ENCODE results near the gene DTNA.
A peak's percentile ranks its signal among the peaks of the same experiment; 100 is the strongest.

DTNA gene

DNA sequence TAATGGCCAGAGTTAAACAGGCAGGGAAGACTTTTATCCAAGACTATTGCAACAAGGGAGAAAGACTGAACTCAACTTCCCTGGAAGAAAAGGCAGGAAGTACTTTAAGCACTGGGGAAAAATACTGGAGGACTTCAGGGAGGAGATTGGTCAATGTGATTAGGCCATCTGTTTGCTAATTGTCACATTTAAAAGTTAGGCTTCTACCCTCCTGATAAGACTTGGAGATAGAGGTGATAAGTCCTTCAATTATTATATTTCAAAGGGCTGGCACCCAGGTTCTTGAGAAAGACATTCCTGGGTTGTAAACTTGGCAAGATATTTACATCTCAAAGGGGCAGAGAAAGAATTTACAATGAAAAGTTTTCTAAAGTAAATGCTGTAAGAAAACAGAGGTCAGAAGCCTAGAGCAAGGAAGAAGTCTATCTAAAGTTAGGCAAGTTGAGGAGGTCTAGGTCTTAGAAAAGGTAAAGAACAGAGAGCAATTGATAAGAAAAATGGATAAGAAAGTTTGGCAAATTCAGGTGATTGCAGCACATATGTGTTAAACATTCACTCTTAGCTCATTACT, 48.4 kb downstream of the DTNA start:
- H3K4me3 ChIP-seq = no peak overlapping the region
- DNase-seq (ENCODE audit: low spot score in 2 of 2) = peak in 1 of 2 experiments; percentile 30
- in situ Hi-C loops (cut with MboI; ENCODE audit: low sequenced_read_pairs) = no loop called here
- H3K9me3 ChIP-seq = no peaks in the 10 kb centered on the region
- no peaks in the 10 kb centered on the region for H3K27me3 ChIP-seq (ENCODE audit: low read depth)
- H3K36me3 ChIP-seq (replicated peaks) = no peaks in the 10 kb centered on the region
- H3K4me1 ChIP-seq = peaks cover 3% of the 10 kb centered on the region

DNA sequence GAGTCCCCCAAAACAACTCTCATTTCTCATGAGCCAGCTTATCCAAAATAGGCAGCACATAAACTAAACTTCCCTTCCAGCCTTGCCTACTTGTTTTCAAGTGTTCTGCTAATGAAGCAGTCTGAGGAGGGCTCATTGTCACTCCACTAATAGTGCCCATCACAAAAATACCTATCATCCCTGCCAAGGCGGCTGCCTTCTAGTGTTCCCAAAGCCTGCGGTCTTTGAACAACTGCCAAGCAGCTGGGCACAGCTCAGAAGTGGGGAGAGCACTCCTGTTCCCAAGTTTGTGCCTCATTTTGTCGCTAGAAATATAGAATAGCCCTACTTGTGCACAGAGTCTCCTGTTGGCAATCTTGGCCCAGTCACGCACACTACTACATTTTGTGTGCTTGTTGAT, 50.3 kb downstream of the DTNA start:
- H3K9me3 ChIP-seq = no peaks in the 10 kb centered on the region
- no peak for DNase-seq (ENCODE audit: low spot score in 2 of 2)
- no peak overlapping the region for H3K4me3 ChIP-seq
- 0 out of 2 replicates have a peak, but pooled peaks cover 3% of the 10 kb centered on the region for H3K27me3 ChIP-seq (ENCODE audit: low read depth)
- peaks cover 3% of the 10 kb centered on the region for H3K4me1 ChIP-seq
- in situ Hi-C loops (cut with MboI; ENCODE audit: low sequenced_read_pairs) = no loop called here
- H3K36me3 ChIP-seq (replicated peaks) = no peaks in the 10 kb centered on the region

DNA sequence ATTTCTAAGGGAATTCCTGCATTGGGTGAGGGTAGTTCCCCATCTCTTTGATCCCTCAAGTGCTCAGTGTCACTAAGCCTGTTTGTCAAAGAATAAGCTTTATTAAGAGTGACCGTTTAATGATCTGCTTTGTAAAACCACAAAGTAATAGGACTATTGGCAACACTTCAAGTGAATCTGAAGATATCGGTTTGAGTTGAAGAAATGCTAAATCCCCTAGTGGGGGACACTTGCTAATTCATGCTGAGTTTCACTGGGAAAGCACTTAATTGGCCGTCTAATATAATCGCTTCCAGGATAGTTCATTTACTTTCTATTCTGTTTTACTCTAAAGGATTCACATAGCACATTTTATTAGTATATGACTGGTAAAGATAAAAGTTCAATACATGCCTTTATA, 54.4 kb downstream of the DTNA start:
- no peak for DNase-seq (ENCODE audit: low spot score in 2 of 2)
- H3K36me3 ChIP-seq (replicated peaks) = no peaks in the 10 kb centered on the region
- no peaks in the 10 kb centered on the region for H3K9me3 ChIP-seq
- in situ Hi-C loops (cut with MboI; ENCODE audit: low sequenced_read_pairs) = no loop called here
- H3K4me3 ChIP-seq = no peak overlapping the region
- 0 out of 2 replicates have a peak, but pooled peaks cover 3% of the 10 kb centered on the region for H3K27me3 ChIP-seq (ENCODE audit: low read depth)
- H3K4me1 ChIP-seq = no peaks in the 10 kb centered on the region

DNA sequence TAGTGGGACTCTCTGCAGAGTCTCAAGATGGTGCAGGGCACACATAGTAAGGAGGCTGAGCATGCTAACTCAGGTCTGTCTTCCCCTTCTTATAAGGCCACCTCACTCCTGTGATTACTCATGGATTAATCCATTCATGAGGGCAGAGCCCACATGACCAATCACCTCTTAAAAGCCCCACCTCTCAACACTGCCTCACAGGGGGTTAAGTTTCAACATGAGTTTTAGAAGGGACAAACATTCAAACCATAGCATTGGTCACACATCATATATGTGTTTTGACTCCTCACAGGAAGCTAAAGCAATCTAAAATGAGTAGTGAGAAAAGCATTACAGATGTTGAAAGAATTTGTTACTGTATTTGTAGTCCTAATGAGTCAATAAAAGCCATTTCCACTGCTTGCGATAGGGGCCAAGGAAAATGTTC, 57.5 kb downstream of the DTNA start:
- DNase-seq (ENCODE audit: low spot score in 2 of 2) = no peak
- in situ Hi-C loops (cut with MboI; ENCODE audit: low sequenced_read_pairs) = no loop called here
- Histone ChIP-seq H3K36me3 (replicated peaks) (no peaks in the 10 kb centered on the region), H3K9me3 (no peaks in the 10 kb centered on the region), H3K4me3 (no peak overlapping the region), H3K4me1 (no peaks in the 10 kb centered on the region), H3K27me3 (ENCODE audit: low read depth) (peaks cover 3% of the 10 kb centered on the region; the same call in 1 of the 2 replicates)

DNA sequence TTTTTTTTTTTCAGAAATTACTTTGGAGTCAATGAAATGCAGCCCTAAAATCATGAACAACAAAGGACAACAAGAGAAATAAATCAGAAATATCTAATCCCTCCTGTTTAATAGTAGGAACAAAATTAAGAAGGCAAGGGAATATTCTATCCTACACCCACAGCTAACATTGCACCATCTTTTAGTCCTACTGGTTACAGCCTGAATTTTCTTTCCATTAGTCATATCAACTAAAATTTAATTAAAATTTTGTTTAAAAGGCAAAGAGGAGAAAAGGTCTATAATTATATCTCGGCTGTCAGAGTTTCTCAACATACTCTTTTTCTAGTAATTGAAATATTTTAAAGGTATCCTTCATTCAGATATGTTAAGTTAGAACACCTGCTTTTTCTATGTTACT, 61.9 kb downstream of the DTNA start:
- Histone ChIP-seq H3K4me3 (no peak overlapping the region), H3K4me1 (no peaks in the 10 kb centered on the region), H3K27me3 (ENCODE audit: low read depth) (no peaks in the 10 kb centered on the region; the same call in 1 of the 2 replicates), H3K9me3 (no peaks in the 10 kb centered on the region), H3K36me3 (replicated peaks) (no peaks in the 10 kb centered on the region)
- in situ Hi-C loops (cut with MboI; ENCODE audit: low sequenced_read_pairs) = no loop called here
- no peak for DNase-seq (ENCODE audit: low spot score in 2 of 2)

DNA sequence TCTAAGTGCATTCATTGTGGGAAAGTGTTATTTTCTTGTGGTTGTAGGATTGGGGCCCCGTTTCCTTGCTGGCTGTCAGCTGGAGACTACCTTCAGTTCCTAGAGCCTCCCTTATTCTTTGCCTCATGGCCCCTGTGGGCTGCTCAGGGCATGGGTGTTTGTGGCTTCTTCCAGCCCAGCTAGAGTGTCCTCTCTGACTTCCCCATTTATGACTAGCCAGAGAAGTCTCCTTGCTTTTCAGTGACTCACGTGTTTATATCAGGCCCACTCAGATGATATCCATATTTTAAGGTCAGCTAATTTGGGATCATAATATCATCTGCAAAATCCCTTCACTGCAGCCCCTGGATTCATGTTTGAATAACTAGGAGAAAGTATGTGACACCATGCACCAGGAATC, 62.8 kb downstream of the DTNA start:
- in situ Hi-C loops (cut with MboI; ENCODE audit: low sequenced_read_pairs) = no loop called here
- no peaks in the 10 kb centered on the region for H3K9me3 ChIP-seq
- DNase-seq (ENCODE audit: low spot score in 2 of 2) = no peak

DNA sequence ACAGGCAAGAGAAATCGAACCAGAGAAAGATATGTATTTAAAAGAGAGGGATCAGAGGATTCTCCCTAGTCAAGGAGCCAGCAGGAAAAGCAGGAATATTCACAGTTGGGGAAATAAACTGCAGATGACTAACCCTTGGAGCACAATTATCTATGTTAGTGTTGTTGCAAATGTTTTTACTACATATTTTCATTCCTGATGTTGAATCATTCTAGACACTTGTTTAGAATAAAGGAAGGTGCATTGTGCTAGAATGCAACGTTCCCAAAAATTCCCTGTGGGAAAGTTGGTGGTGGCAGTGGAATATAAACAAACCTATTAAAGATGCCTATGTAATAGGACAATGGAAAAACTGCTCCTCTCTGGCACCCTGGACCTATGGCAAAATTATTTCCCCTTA, 63.3 kb downstream of the DTNA start:
- H3K9me3 ChIP-seq = no peaks in the 10 kb centered on the region
- no peak overlapping the region for H3K4me3 ChIP-seq
- H3K36me3 ChIP-seq (replicated peaks) = no peaks in the 10 kb centered on the region
- in situ Hi-C loops (cut with MboI; ENCODE audit: low sequenced_read_pairs) = no loop called here
- no peaks in the 10 kb centered on the region for H3K4me1 ChIP-seq
- no peak for DNase-seq (ENCODE audit: low spot score in 2 of 2)
- H3K27me3 ChIP-seq (ENCODE audit: low read depth) = no peaks in the 10 kb centered on the region; the same call in 1 of the 2 replicates

More for the DNA sequence above, 62.8 kb downstream of the DTNA start:
- Histone ChIP-seq H3K4me3 (no peak overlapping the region), H3K27me3 (ENCODE audit: low read depth) (no peaks in the 10 kb centered on the region; the same call in 1 of the 2 replicates), H3K4me1 (no peaks in the 10 kb centered on the region), H3K36me3 (replicated peaks) (no peaks in the 10 kb centered on the region)

DNA sequence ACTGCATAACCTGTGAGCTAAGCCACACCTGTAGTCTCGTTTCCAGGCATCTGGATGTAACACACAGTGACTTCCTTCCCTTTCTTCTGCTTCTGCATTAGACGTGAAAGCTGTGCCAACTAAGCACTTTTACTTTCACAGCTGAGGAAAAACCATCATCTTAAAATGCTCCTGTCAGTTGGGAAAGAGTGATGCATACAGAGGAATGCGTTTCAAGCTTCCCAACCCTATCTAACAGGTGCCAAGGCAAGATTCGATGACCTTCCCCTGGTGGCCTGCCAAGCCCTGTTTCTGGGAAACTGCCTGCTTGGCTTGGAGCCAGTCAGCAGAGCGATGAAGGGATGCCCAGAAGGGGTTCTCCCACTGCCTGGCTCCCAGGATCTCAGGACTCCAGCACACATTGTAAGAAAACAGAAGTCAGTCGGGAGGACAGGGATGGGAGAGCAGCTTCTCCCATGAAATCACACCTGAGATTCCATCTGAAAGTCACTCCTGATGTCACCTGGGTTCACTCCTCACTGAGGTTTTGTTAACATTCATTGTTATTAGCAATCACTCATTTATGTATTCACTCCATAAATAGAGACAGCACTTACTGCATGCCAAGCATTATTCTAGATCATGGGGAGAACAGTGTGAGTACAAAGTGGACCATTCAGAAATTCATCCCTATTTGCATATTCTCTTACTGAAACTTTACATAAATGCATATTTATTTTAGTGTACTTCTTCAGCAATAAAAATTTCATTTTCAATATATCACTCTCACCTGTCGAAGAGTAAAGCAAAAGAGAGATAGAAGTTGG, 64.1 kb downstream of the DTNA start:
- Histone ChIP-seq H3K4me3 (no peak overlapping the region), H3K4me1 (no peaks in the 10 kb centered on the region), H3K36me3 (replicated peaks) (no peaks in the 10 kb centered on the region), H3K9me3 (no peaks in the 10 kb centered on the region), H3K27me3 (ENCODE audit: low read depth) (no peaks in the 10 kb centered on the region; the same call in 1 of the 2 replicates)
- in situ Hi-C loops (cut with MboI; ENCODE audit: low sequenced_read_pairs) = no loop called here
- no peak for DNase-seq (ENCODE audit: low spot score in 2 of 2)

DNA sequence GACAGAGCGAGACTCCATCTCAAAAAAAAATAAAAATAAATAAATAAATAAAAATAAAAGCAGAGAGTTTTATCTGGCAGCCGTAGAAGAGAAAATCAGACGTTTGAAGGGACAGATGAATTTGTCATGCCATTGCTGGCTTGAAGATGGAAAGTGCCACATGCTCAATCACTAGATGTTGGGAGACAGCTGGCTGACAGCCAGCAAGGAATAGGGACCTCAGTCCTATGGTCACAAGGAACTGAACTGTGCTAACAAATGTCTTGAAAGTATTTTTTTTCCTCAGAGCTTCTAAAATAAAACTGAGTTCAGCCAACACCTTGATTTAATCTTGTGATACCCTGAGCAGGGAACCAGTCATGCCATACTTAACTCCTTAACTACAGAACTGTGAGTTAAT, 65.4 kb downstream of the DTNA start:
- DNase-seq (ENCODE audit: low spot score in 2 of 2) = no peak
- Histone ChIP-seq H3K4me1 (no peaks in the 10 kb centered on the region), H3K9me3 (no peaks in the 10 kb centered on the region), H3K4me3 (no peak overlapping the region), H3K27me3 (ENCODE audit: low read depth) (no peaks in the 10 kb centered on the region; the same call in 1 of the 2 replicates), H3K36me3 (replicated peaks) (no peaks in the 10 kb centered on the region)
- in situ Hi-C loops (cut with MboI; ENCODE audit: low sequenced_read_pairs) = no loop called here

DNA sequence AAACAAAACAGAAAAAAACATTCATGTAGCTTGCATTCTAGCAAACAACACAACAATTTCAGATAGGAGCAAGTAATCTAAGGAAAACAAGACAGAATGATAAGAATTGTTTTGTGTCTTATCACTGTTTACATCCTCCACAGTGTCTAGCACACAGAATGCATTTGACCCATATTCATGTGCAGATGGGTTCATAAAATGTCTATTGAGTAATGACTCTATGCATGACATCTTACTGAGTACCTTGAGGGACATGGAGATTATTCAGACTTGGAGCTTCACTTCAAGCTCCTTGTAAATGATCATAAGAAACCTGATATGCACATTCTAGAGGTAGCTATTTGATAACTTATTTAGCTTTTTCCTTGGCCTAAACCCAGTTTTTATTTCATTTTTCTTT, 69.0 kb downstream of the DTNA start:
- H3K4me1 ChIP-seq = no peaks in the 10 kb centered on the region
- DNase-seq (ENCODE audit: low spot score in 2 of 2) = no peak
- H3K9me3 ChIP-seq = no peaks in the 10 kb centered on the region
- no peaks in the 10 kb centered on the region for H3K36me3 ChIP-seq (replicated peaks)
- no peak overlapping the region for H3K4me3 ChIP-seq
- H3K27me3 ChIP-seq (ENCODE audit: low read depth) = no peaks in the 10 kb centered on the region
- in situ Hi-C loops (cut with MboI; ENCODE audit: low sequenced_read_pairs) = no loop called here

DNA sequence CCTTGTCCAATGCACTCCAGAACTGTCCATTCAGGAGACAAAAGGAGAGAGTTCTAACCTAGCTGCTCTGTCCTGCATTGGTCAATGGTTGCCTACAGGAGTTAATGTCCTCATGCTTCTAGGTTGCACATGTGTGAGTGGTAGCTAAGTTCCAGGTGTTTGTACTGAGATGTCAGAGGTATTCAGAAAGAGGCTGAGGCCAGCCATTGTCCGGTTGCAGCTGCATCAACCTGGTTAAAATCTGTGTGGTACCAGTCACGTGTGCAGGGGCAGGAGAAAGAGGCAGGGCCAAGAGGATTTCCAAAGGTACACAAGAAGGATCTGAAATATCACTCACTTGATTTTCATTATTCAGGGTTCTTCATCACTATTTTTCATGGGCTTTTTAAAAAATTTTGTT, 70.8 kb downstream of the DTNA start:
- no peak overlapping the region for H3K4me3 ChIP-seq
- no peaks in the 10 kb centered on the region for H3K27me3 ChIP-seq (ENCODE audit: low read depth)
- H3K9me3 ChIP-seq = no peaks in the 10 kb centered on the region
- H3K36me3 ChIP-seq (replicated peaks) = no peaks in the 10 kb centered on the region
- in situ Hi-C loops (cut with MboI; ENCODE audit: low sequenced_read_pairs) = no loop called here
- no peak for DNase-seq (ENCODE audit: low spot score in 2 of 2)
- no peaks in the 10 kb centered on the region for H3K4me1 ChIP-seq

DNA sequence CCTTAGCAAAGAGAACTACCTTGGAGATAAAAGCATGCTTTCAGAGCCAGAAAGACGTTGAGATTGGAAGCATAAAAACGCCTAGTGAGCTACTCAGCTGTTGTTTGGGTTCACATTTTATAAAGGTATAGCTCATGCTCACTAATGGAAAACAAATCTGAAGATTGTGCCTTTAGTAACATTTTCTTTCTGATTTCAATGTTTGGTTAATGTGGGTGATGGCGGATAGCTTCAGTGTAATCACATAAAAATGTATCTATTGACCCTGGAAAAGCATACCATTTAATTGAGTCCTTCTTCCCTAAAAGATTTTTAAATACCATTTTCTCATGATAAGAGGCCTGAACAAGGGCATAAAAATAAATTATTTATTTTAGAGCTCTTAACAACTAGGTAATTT, 73.4 kb downstream of the DTNA start:
- Histone ChIP-seq H3K4me3 (no peak overlapping the region), H3K9me3 (no peaks in the 10 kb centered on the region), H3K36me3 (replicated peaks) (no peaks in the 10 kb centered on the region), H3K4me1 (no peaks in the 10 kb centered on the region), H3K27me3 (ENCODE audit: low read depth) (peaks cover 3% of the 10 kb centered on the region; the same call in 1 of the 2 replicates)
- no peak for DNase-seq (ENCODE audit: low spot score in 2 of 2)
- in situ Hi-C loops (cut with MboI; ENCODE audit: low sequenced_read_pairs) = no loop called here

DNA sequence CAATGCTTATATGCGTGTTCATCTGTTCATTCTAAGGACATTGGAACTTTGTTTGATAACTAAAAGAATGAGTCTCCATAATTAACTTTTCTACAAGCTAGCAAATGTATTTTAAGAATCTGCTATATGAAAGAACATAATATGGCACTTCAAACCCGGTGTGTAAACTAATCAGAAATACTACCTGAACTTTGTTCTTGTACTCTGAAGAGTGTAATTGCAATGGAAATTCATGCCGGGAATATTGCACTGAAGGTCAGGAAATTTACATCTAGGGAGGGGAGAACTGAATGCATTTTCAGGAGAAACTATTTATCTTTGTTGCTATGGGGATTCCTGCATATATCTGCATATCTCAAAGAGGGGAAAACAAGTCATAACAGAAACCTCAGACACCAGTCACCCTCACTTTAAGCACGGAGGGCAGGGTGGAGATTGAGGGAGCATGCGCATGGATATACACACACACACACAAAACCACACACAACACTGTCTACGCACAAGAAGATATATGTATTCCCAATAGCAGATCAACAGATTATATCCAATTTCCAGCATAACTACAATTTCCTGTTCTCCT, 76.2 kb downstream of the DTNA start:
- Histone ChIP-seq H3K9me3 (no peaks in the 10 kb centered on the region), H3K36me3 (replicated peaks) (no peaks in the 10 kb centered on the region), H3K4me3 (no peak overlapping the region), H3K27me3 (ENCODE audit: low read depth) (peaks cover 3% of the 10 kb centered on the region; the same call in 1 of the 2 replicates), H3K4me1 (no peaks in the 10 kb centered on the region)
- no peak for DNase-seq (ENCODE audit: low spot score in 2 of 2)
- in situ Hi-C loops (cut with MboI; ENCODE audit: low sequenced_read_pairs) = no loop called here

DNA sequence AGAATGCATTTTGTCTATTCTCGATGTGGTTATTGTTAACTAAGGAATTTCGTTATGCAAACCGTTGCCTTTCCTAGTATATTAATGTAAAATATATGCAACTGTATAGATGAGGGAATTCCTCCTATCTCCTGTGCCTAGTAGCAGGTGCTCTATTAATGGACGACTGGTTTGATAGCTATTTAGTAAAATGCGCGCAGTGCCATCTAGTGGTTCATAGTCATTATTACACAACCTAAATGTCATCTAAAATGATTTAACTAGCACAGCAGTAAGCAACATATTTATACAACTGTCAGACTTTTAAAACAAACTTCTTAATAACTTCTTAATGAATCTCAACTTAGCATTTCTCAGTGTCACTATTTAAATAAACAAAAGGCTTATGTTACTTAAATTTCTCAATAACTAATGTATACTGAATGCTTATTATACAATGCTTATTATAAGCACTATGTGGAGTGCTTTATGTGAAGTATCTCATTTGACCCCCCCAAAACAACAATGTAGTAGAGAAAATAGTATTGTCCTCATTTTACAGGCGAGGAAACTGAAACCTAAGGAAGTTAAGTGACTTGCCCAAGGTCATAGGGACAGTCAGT, 77.9 kb downstream of the DTNA start:
- DNase-seq (ENCODE audit: low spot score in 2 of 2) = peak; percentile 59 to 62
- Histone ChIP-seq H3K27me3 (ENCODE audit: low read depth) (peaks cover 3% of the 10 kb centered on the region; the same call in 1 of the 2 replicates), H3K4me1 (no peaks in the 10 kb centered on the region), H3K9me3 (no peaks in the 10 kb centered on the region), H3K4me3 (no peak overlapping the region), H3K36me3 (replicated peaks) (no peaks in the 10 kb centered on the region)
- in situ Hi-C loops (cut with MboI; ENCODE audit: low sequenced_read_pairs) = no loop called here
